Ishikawa (cell line): ENCODE results near the gene TUBB4B.

Source experiments
- CEBPB ChIP-seq: IDR thresholded peaks from 2 replicates; pipeline ENCODE4 v1.6.1; 2012
- CREB1 ChIP-seq: IDR thresholded peaks from 2 replicates; pipeline ENCODE4 v1.6.1; 2012; ENCODE audit warnings: low read depth
- EGR1 ChIP-seq: IDR thresholded peaks from 2 replicates; pipeline ENCODE4 v1.6.1; 2012
- EP300 ChIP-seq: IDR thresholded peaks from 2 replicates; pipeline ENCODE4 v1.6.1; 2012; ENCODE audit warnings: borderline replicate concordance
- FOXM1 ChIP-seq: IDR thresholded peaks from 2 replicates; pipeline ENCODE4 v1.6.1; 2012; ENCODE audit warnings: low read depth, borderline replicate concordance
- MAX ChIP-seq: IDR thresholded peaks from 2 replicates; pipeline ENCODE4 v1.6.1; 2012
- NFIC ChIP-seq: IDR thresholded peaks from 2 replicates; pipeline ENCODE4 v1.6.1; 2012
- RAD21 ChIP-seq: IDR thresholded peaks from 2 replicates; pipeline ENCODE4 v1.6.1; 2012; ENCODE audit warnings: low read depth
- REST ChIP-seq: IDR thresholded peaks from 2 replicates; pipeline ENCODE4 v1.6.1; 2012; ENCODE audit warnings: low read depth, mild to moderate bottlenecking
- TAF1 ChIP-seq: IDR thresholded peaks from 2 replicates; pipeline ENCODE4 v1.6.1; 2012; ENCODE audit warnings: low read depth, mild to moderate bottlenecking
- TEAD4 ChIP-seq: IDR thresholded peaks from 2 replicates; pipeline ENCODE4 v1.6.1; 2012
- USF1 ChIP-seq: IDR thresholded peaks from 2 replicates; pipeline ENCODE4 v1.6.1; 2012
- YY1 ChIP-seq: IDR thresholded peaks from 2 replicates; pipeline ENCODE4 v1.6.1; 2012; ENCODE audit warnings: low read depth
- ZBTB7A ChIP-seq: IDR thresholded peaks from 2 replicates; pipeline ENCODE4 v1.6.1; 2012; ENCODE audit warnings: low read depth

- TF ChIP-seq YY1: peak; percentile 95
- TF ChIP-seq EP300: peak; percentile 60; the same call in 1 of the 2 replicates
- TF ChIP-seq FOXM1: peak; percentile 93
- TF ChIP-seq NFIC: 0 out of 2 replicates have a peak, but pooled peaks have one; percentile 23
- no peak for TF ChIP-seq CEBPB
- TF ChIP-seq EGR1: peak; percentile 80
- TF ChIP-seq RAD21: no peak
- peak; percentile 40; the same call in 1 of the 2 replicates for TF ChIP-seq MAX
- peak; percentile 98 for TF ChIP-seq TAF1
- no peak; the same call in 1 of the 2 replicates for TF ChIP-seq CREB1
- TF ChIP-seq REST: no peak
- TF ChIP-seq TEAD4: peak; percentile 73
- peak; percentile 45 for TF ChIP-seq USF1
- TF ChIP-seq ZBTB7A: no peak
Observed at GRCh38 chr9:137240841-137241489, at the start of gene TUBB4B.
